ENCODE results near the gene KRTAP19-1.
"Not testable (repeated sequence)": the region's sequence is repeated elsewhere in the genome, so short reads cannot be mapped to it uniquely, and the experiment has no call there.

KRTAP19-1 gene

GRCh38 chr21:30480145-30480544 is at the start of gene KRTAP19-1:
KRTAP19-1 (minus strand) TSS chr21:30480367; CDS start chr21:30480317, 50 bp downstream.
- no peak for DNase-seq (ENCODE audit: low read depth in 2 of 2)

- DNase-seq (ENCODE audit: low read depth in 2 of 2): no peak
These were observed 38.7 kb upstream of the KRTAP19-1 start for GRCh38 chr21:30518876-30519275.

GRCh38 chr21:30515681-30516080 is 35.5 kb upstream of the KRTAP19-1 start:
- no peak for DNase-seq (ENCODE audit: low read depth in 2 of 2)

- not testable (repeated sequence) for DNase-seq (ENCODE audit: low read depth in 2 of 2)
These were observed 25.5 kb upstream of the KRTAP19-1 start for GRCh38 chr21:30505621-30506205.

GRCh38 chr21:30502041-30502440 is 21.9 kb upstream of the KRTAP19-1 start, which contains the start of gene KRTAP19-5:
KRTAP19-5 (minus strand) TSS chr21:30502141; CDS start chr21:30502090, 51 bp downstream.
- DNase-seq (ENCODE audit: low read depth in 2 of 2): no peak

GRCh38 chr21:30497065-30497464 is 16.9 kb upstream of the KRTAP19-1 start, which contains the start of gene KRTAP19-4:
KRTAP19-4 (minus strand) TSS chr21:30497165; CDS start chr21:30497110, 55 bp downstream.
- DNase-seq (ENCODE audit: low read depth in 2 of 2): no peak

GRCh38 chr21:30491963-30492428 is 11.8 kb upstream of the KRTAP19-1 start, which contains the start of gene KRTAP19-3:
KRTAP19-3 (minus strand) TSS chr21:30492013; CDS start chr21:30491957, 56 bp downstream.
- DNase-seq (ENCODE audit: low read depth in 2 of 2): no peak

GRCh38 chr21:30487336-30487735 is 7.2 kb upstream of the KRTAP19-1 start, which contains the start of gene KRTAP19-2:
KRTAP19-2 (minus strand) TSS chr21:30487436; CDS start chr21:30487348, 88 bp downstream.
- DNase-seq (ENCODE audit: low read depth in 2 of 2): no peak

- DNase-seq (ENCODE audit: low read depth in 2 of 2): no peak
These were observed 6.0 kb upstream of the KRTAP19-1 start for GRCh38 chr21:30486180-30486579.

GRCh38 chr21:30482130-30482529 is 2.0 kb upstream of the KRTAP19-1 start:
- DNase-seq (ENCODE audit: low read depth in 2 of 2): no peak

- no peak for DNase-seq (ENCODE audit: low read depth in 2 of 2)
These were observed 908 bp downstream of the KRTAP19-1 start for GRCh38 chr21:30479259-30479658.

- DNase-seq (ENCODE audit: low read depth in 2 of 2): no peak
These were observed 2.2 kb downstream of the KRTAP19-1 start for GRCh38 chr21:30478004-30478403.

GRCh38 chr21:30468900-30469714 is 11.1 kb downstream of the KRTAP19-1 start:
- no peak for DNase-seq (ENCODE audit: low read depth in 2 of 2)

GRCh38 chr21:30463713-30464112 is 16.5 kb downstream of the KRTAP19-1 start:
- DNase-seq (ENCODE audit: low read depth in 2 of 2): no peak

GRCh38 chr21:30448514-30448913 is 31.7 kb downstream of the KRTAP19-1 start:
- DNase-seq (ENCODE audit: low read depth in 2 of 2): no peak

- no peak for DNase-seq (ENCODE audit: low read depth in 2 of 2)
These were observed 33.1 kb downstream of the KRTAP19-1 start for GRCh38 chr21:30447056-30447455.

- no peak for DNase-seq (ENCODE audit: low read depth in 2 of 2)
These were observed 36.0 kb downstream of the KRTAP19-1 start for GRCh38 chr21:30444204-30444603.

- no peak for DNase-seq (ENCODE audit: low read depth in 2 of 2)
These were observed 36.9 kb downstream of the KRTAP19-1 start for GRCh38 chr21:30443226-30443625.

GRCh38 chr21:30439975-30440374 is 40.2 kb downstream of the KRTAP19-1 start, which contains the start of gene KRTAP15-1:
KRTAP15-1 (plus strand) TSS chr21:30440275; CDS start chr21:30440328, 53 bp downstream.
- no peak for DNase-seq (ENCODE audit: low read depth in 2 of 2)

- DNase-seq (ENCODE audit: low read depth in 2 of 2): no peak
These were observed 43.1 kb downstream of the KRTAP19-1 start for GRCh38 chr21:30437010-30437565.

- peak in 1 of 2 donors; percentile 2 for DNase-seq (ENCODE audit: low read depth in 2 of 2)
These were observed 46.0 kb downstream of the KRTAP19-1 start for GRCh38 chr21:30434033-30434631.
